IMR-90 (cell line): Measurements from ENCODE around the gene TNS2. TPM values are rescaled to one million over a fixed set of nuclear protein-coding genes. Genes with fewer than 3 reads are reported as not detected.

Experiments used
- BHLHE40 ChIP-seq: fragments of 150-350 bp; IDR thresholded peaks from 2 replicates; pipeline ENCODE4 v1.6.1; 2016; ENCODE audit warnings: mild to moderate bottlenecking, low read depth, low read length
- CHD1 ChIP-seq: IDR thresholded peaks from 2 replicates; pipeline ENCODE4 v1.6.1; 2012; ENCODE audit warnings: low read depth, low read length, improper control_type of control experiment
- FOS ChIP-seq: fragments of 150-350 bp; IDR thresholded peaks from 2 replicates; pipeline ENCODE4 v1.6.1; 2016; ENCODE audit warnings: low read depth, low read length
- MAFK ChIP-seq: IDR thresholded peaks from 2 replicates; pipeline ENCODE4 v1.6.1; 2012; ENCODE audit warnings: low read depth, low read length, improper control_type of control experiment
- MAZ ChIP-seq: IDR thresholded peaks from 2 replicates; pipeline ENCODE4 v1.6.1; 2012; ENCODE audit warnings: low read depth, mild to moderate bottlenecking, low read length, improper control_type of control experiment, moderate library complexity, borderline replicate concordance
- MXI1 ChIP-seq: IDR thresholded peaks from 2 replicates; pipeline ENCODE4 v1.6.1; 2012; ENCODE audit warnings: low read depth, mild to moderate bottlenecking, low read length, moderate library complexity, borderline replicate concordance
- RAD21 ChIP-seq: IDR thresholded peaks from 2 replicates; pipeline ENCODE4 v1.6.1; 2012; ENCODE audit warnings: low read length, improper control_type of control experiment
- polyA plus RNA-seq, 3 experiments: library from polyadenylated mRNA; depleted of rRNA; stranded (reverse); fragments of >200 nt; gene quantifications; 2 replicates each; pipeline ENCODE4 v1.2.3, GENCODE V29; 2012; ENCODE audit warnings: low replicate concordance in 1 of 3
- total RNA-seq: library from RNA; depleted of rRNA; stranded (reverse); fragments of >200 nt; gene quantifications from 2 replicates; pipeline ENCODE4 v1.2.3, GENCODE V29; 2012

Gene TNS2
- total and polyA plus RNA-seq, 2 of the 4 experiments (the other 2 are of a cell fraction), result 10.4 to 67.2 TPM

GRCh38 chr12:53051058-53051880 lies 1.4 kb downstream of the TNS2 start (continued):
- TF ChIP-seq RAD21 (peak; percentile 14; the same call in 1 of the 2 replicates), MAFK (no peak), CHD1 (no peak), MXI1 (peak; percentile 82), BHLHE40 (peak; percentile 84), MAZ (0 out of 2 replicates have a peak, but pooled peaks have one; percentile 40), FOS (no peak)
